ENCODE results near the gene TUT4.

DNA sequence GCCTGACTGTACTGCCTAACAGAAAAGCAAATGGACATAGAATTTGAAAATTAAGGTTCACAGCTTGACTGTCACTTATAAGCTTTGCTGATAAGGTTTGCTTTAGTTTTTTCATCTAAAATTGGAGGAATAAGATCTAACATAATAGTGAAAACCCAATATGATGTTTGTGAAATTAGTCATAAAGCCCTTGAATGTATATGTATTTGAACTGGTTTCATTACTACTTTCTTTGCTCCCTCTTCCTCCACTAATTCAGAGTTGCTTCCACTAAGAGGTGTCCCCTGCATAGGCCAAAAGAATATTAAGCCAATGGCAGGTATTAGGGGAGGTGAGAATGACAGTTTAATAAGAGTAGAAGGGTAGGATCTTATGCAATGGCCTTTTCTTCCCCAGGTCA is 137.9 kb downstream of the TUT4 start:
- TF ChIP-seq, protein P1, sequence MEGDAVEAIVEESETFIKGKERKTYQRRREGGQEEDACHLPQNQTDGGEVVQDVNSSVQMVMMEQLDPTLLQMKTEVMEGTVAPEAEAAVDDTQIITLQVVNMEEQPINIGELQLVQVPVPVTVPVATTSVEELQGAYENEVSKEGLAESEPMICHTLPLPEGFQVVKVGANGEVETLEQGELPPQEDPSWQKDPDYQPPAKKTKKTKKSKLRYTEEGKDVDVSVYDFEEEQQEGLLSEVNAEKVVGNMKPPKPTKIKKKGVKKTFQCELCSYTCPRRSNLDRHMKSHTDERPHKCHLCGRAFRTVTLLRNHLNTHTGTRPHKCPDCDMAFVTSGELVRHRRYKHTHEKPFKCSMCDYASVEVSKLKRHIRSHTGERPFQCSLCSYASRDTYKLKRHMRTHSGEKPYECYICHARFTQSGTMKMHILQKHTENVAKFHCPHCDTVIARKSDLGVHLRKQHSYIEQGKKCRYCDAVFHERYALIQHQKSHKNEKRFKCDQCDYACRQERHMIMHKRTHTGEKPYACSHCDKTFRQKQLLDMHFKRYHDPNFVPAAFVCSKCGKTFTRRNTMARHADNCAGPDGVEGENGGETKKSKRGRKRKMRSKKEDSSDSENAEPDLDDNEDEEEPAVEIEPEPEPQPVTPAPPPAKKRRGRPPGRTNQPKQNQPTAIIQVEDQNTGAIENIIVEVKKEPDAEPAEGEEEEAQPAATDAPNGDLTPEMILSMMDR (conservative IDR thresholded peaks at IDR 0.05; ENCODE audit: low read depth in 2 of 2) = no peak
- TF ChIP-seq POLR2AphosphoS5 (IDR thresholded peaks at IDR 0.05; ENCODE audit: low read depth) (no peak), EZH2 (IDR thresholded peaks at IDR 0.05; ENCODE audit: low read depth, unreplicated experiment) (no peak), CREB1 (CRISPR knock-in tag; IDR thresholded peaks at IDR 0.05; ENCODE audit: low read depth) (no peak), EZH2phosphoT487 (IDR thresholded peaks at IDR 0.05; ENCODE audit: unreplicated experiment) (no peak), JUNB (IDR thresholded peaks at IDR 0.05; ENCODE audit: unreplicated experiment) (no peak), ZNF331 (CRISPR knock-in tag; IDR thresholded peaks at IDR 0.05; ENCODE audit: low read depth) (no peak), STAT1 (IDR thresholded peaks at IDR 0.05; ENCODE audit: unreplicated experiment) (no peak), ZNF114 (CRISPR knock-in tag; IDR thresholded peaks at IDR 0.05) (no peak), NANOG (IDR thresholded peaks at IDR 0.05; ENCODE audit: borderline replicate concordance) (no peak)
- TF ChIP-seq, protein P2, sequence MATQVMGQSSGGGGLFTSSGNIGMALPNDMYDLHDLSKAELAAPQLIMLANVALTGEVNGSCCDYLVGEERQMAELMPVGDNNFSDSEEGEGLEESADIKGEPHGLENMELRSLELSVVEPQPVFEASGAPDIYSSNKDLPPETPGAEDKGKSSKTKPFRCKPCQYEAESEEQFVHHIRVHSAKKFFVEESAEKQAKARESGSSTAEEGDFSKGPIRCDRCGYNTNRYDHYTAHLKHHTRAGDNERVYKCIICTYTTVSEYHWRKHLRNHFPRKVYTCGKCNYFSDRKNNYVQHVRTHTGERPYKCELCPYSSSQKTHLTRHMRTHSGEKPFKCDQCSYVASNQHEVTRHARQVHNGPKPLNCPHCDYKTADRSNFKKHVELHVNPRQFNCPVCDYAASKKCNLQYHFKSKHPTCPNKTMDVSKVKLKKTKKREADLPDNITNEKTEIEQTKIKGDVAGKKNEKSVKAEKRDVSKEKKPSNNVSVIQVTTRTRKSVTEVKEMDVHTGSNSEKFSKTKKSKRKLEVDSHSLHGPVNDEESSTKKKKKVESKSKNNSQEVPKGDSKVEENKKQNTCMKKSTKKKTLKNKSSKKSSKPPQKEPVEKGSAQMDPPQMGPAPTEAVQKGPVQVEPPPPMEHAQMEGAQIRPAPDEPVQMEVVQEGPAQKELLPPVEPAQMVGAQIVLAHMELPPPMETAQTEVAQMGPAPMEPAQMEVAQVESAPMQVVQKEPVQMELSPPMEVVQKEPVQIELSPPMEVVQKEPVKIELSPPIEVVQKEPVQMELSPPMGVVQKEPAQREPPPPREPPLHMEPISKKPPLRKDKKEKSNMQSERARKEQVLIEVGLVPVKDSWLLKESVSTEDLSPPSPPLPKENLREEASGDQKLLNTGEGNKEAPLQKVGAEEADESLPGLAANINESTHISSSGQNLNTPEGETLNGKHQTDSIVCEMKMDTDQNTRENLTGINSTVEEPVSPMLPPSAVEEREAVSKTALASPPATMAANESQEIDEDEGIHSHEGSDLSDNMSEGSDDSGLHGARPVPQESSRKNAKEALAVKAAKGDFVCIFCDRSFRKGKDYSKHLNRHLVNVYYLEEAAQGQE (IDR thresholded peaks at IDR 0.05; ENCODE audit: unreplicated experiment) = no peak
- TF ChIP-seq, protein P3, sequence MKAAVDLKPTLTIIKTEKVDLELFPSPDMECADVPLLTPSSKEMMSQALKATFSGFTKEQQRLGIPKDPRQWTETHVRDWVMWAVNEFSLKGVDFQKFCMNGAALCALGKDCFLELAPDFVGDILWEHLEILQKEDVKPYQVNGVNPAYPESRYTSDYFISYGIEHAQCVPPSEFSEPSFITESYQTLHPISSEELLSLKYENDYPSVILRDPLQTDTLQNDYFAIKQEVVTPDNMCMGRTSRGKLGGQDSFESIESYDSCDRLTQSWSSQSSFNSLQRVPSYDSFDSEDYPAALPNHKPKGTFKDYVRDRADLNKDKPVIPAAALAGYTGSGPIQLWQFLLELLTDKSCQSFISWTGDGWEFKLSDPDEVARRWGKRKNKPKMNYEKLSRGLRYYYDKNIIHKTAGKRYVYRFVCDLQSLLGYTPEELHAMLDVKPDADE (IDR thresholded peaks at IDR 0.05) = no peak
- TF ChIP-seq, protein P4, sequence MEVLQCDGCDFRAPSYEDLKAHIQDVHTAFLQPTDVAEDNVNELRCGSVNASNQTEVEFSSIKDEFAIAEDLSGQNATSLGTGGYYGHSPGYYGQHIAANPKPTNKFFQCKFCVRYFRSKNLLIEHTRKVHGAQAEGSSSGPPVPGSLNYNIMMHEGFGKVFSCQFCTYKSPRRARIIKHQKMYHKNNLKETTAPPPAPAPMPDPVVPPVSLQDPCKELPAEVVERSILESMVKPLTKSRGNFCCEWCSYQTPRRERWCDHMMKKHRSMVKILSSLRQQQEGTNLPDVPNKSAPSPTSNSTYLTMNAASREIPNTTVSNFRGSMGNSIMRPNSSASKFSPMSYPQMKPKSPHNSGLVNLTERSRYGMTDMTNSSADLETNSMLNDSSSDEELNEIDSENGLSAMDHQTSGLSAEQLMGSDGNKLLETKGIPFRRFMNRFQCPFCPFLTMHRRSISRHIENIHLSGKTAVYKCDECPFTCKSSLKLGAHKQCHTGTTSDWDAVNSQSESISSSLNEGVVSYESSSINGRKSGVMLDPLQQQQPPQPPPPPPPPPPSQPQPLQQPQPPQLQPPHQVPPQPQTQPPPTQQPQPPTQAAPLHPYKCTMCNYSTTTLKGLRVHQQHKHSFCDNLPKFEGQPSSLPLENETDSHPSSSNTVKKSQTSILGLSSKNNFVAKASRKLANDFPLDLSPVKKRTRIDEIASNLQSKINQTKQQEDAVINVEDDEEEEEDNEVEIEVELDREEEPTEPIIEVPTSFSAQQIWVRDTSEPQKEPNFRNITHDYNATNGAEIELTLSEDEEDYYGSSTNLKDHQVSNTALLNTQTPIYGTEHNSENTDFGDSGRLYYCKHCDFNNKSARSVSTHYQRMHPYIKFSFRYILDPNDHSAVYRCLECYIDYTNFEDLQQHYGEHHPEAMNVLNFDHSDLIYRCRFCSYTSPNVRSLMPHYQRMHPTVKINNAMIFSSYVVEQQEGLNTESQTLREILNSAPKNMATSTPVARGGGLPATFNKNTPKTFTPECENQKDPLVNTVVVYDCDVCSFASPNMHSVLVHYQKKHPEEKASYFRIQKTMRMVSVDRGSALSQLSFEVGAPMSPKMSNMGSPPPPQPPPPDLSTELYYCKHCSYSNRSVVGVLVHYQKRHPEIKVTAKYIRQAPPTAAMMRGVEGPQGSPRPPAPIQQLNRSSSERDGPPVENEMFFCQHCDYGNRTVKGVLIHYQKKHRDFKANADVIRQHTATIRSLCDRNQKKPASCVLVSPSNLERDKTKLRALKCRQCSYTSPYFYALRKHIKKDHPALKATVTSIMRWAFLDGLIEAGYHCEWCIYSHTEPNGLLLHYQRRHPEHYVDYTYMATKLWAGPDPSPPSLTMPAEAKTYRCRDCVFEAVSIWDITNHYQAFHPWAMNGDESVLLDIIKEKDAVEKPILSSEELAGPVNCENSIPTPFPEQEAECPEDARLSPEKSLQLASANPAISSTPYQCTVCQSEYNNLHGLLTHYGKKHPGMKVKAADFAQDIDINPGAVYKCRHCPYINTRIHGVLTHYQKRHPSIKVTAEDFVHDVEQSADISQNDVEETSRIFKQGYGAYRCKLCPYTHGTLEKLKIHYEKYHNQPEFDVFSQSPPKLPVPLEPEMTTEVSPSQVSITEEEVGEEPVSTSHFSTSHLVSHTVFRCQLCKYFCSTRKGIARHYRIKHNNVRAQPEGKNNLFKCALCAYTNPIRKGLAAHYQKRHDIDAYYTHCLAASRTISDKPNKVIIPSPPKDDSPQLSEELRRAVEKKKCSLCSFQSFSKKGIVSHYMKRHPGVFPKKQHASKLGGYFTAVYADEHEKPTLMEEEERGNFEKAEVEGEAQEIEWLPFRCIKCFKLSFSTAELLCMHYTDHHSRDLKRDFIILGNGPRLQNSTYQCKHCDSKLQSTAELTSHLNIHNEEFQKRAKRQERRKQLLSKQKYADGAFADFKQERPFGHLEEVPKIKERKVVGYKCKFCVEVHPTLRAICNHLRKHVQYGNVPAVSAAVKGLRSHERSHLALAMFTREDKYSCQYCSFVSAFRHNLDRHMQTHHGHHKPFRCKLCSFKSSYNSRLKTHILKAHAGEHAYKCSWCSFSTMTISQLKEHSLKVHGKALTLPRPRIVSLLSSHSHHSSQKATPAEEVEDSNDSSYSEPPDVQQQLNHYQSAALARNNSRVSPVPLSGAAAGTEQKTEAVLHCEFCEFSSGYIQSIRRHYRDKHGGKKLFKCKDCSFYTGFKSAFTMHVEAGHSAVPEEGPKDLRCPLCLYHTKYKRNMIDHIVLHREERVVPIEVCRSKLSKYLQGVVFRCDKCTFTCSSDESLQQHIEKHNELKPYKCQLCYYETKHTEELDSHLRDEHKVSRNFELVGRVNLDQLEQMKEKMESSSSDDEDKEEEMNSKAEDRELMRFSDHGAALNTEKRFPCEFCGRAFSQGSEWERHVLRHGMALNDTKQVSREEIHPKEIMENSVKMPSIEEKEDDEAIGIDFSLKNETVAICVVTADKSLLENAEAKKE (CRISPR knock-in tag; IDR thresholded peaks at IDR 0.05) = no peak

Data from GM23338 (cell line).